GM12878 (cell line): ENCODE results near the gene TPO. TPM values are rescaled to one million over a fixed set of nuclear protein-coding genes. Genes with fewer than 3 reads are reported as not detected.

ENCODE experiments used
- ATAC-seq: fragments of 200-7000 bp; cut with Tn5 transposase; 3 replicates; pipeline ENCODE4 v1.9.1; 2020; ENCODE audit warnings: mild to moderate bottlenecking, moderate library complexity
- BruUV-seq: library from RNA; stranded (reverse); fragments of 400-500 nt; replicated peaks from 2 replicates; lab custom pipeline; 2021; lab: Mats Ljungman, UMichigan
- CTCF ChIA-PET: fragments of 300-600 bp; sonication (Branson Sonifier 250); formaldehyde crosslinking; extraction: SDS; loops from one replicate; lab custom pipeline; 2021; ENCODE audit warnings: inconsistent platforms; lab: Yijun Ruan, JAX
- POLR2A ChIA-PET: fragments of 350-600 bp; formaldehyde crosslinking; extraction: SDS; loops from one replicate; lab custom pipeline; 2021; ENCODE audit warnings: inconsistent platforms; lab: Charles Lee
- RAD21 ChIA-PET: fragments of 300-600 bp; sonication (Branson Sonifier 250); formaldehyde crosslinking; loops from one replicate; lab custom pipeline; 2023; ENCODE audit warnings: antibody characterized with exemption; ENCODE audit not compliant: unreplicated experiment; lab: Charles Lee
- SMC1A ChIA-PET: fragments of 300-600 bp; sonication (Branson Sonifier 250); formaldehyde crosslinking; loops from one replicate; lab custom pipeline; 2023; ENCODE audit not compliant: unreplicated experiment, uncharacterized antibody; lab: Charles Lee
- DNase-seq: peaks from one replicate; pipeline ENCODE4 v3.0.0-alpha.2; 2011; ENCODE audit warnings: low read depth, low spot score
- FAIRE-seq: peaks from 3 replicates; lab custom pipeline; 2011; peaks lifted over from hg19 to GRCh38; lab: Jason Lieb, UNC
- H2AFZ ChIP-seq: 2 replicates; pipeline ENCODE4 v1.6.0; 2011; ENCODE audit warnings: low read depth, low read length, control low read depth; ENCODE audit not compliant: control insufficient read depth
- H3K27ac ChIP-seq: 2 replicates; pipeline ENCODE4 v1.5.1; 2011; ENCODE audit warnings: control low read depth; ENCODE audit not compliant: control insufficient read depth, insufficient read depth
- H3K27me3 ChIP-seq, 2 experiments: replicated peaks in 1 of 2; 2 replicates each; pipeline versions ENCODE4 v1.6.0 to v1.6.1; 2011; ENCODE audit warnings: low read length in 1 of 2; ENCODE audit not compliant: control insufficient read depth in 2 of 2, insufficient read depth in 2 of 2
- H3K36me3 ChIP-seq, 2 experiments: 2 replicates each; pipeline ENCODE4 v1.5.1; 2011; ENCODE audit warnings: low read length in 1 of 2; ENCODE audit not compliant: control insufficient read depth in 2 of 2, insufficient read depth in 2 of 2
- H3K4me1 ChIP-seq: 2 replicates; pipeline ENCODE4 v1.6.1; 2011; ENCODE audit warnings: mild to moderate bottlenecking, low read length, moderate library complexity, mixed read lengths; ENCODE audit not compliant: control insufficient read depth, insufficient read depth
- H3K4me2 ChIP-seq: 2 replicates; pipeline ENCODE4 v1.6.0; 2011; ENCODE audit warnings: control low read depth; ENCODE audit not compliant: control insufficient read depth, insufficient read depth
- H3K4me3 ChIP-seq: fragments of 200-600 bp; sonication (generic); 2 replicates; pipeline ENCODE4 v1.5.1; 2016
- H3K79me2 ChIP-seq: 2 replicates; pipeline ENCODE4 v1.6.0; 2011; ENCODE audit warnings: low read length; ENCODE audit not compliant: control insufficient read depth, insufficient read depth
- H3K9ac ChIP-seq: 2 replicates; pipeline ENCODE4 v1.8.0; 2011; ENCODE audit warnings: low read length, control low read depth, mixed read lengths; ENCODE audit not compliant: control insufficient read depth, insufficient read depth
- H3K9me3 ChIP-seq: replicated peaks from 3 replicates; pipeline ENCODE4 v1.5.1; 2011; ENCODE audit warnings: mild to moderate bottlenecking, low read length; ENCODE audit not compliant: control insufficient read depth, insufficient read depth
- H4K20me1 ChIP-seq: 2 replicates; pipeline ENCODE4 v1.6.0; 2011; ENCODE audit not compliant: control insufficient read depth, insufficient read depth
- ATF7 ChIP-seq: fragments of 450-650 bp; IDR thresholded peaks from 2 replicates; pipeline ENCODE4 v1.6.1; 2016; ENCODE audit warnings: low read depth, mild to moderate bottlenecking
- BHLHE40 ChIP-seq, 2 experiments: fragments of 450-650 bp in 1 of 2; IDR thresholded peaks; 2 replicates each; pipeline ENCODE4 v1.6.1; 2011 to 2017; ENCODE audit warnings: low read depth in 2 of 2, borderline replicate concordance in 1 of 2, improper control_type of control experiment in 1 of 2, low read length in 1 of 2, mild to moderate bottlenecking in 1 of 2
- DPF2 ChIP-seq: fragments of 450-650 bp; IDR thresholded peaks from 2 replicates; pipeline ENCODE4 v1.6.1; 2017; ENCODE audit warnings: mild to moderate bottlenecking
- E2F4 ChIP-seq: IDR thresholded peaks from 2 replicates; pipeline ENCODE4 v1.6.1; 2012; ENCODE audit warnings: low read depth, low read length, improper control_type of control experiment
- ELK1 ChIP-seq: IDR thresholded peaks from 2 replicates; pipeline ENCODE4 v1.6.1; 2012; ENCODE audit warnings: low read depth, low read length, improper control_type of control experiment
- MYB ChIP-seq: fragments of 150-350 bp; IDR thresholded peaks from 2 replicates; pipeline ENCODE4 v1.6.1; 2014; ENCODE audit warnings: mild to moderate bottlenecking, low read depth, low read length, borderline replicate concordance
- POLR2AphosphoS5 ChIP-seq: IDR thresholded peaks from 2 replicates; pipeline ENCODE4 v1.6.1; 2011; ENCODE audit warnings: mild to moderate bottlenecking, low read length, inconsistent platforms
- SKIL ChIP-seq: fragments of 450-650 bp; IDR thresholded peaks from 2 replicates; pipeline ENCODE4 v1.6.1; 2017; ENCODE audit warnings: mild to moderate bottlenecking, low read depth, inconsistent platforms; ENCODE audit not compliant: poor library complexity, severe bottlenecking
- SMARCA5 ChIP-seq: fragments of 450-650 bp; IDR thresholded peaks from 2 replicates; pipeline ENCODE4 v1.6.1; 2017; ENCODE audit warnings: mild to moderate bottlenecking
- SRF ChIP-seq, 2 experiments: IDR thresholded peaks; 2 replicates each; pipeline ENCODE4 v1.6.1; 2011; ENCODE audit warnings: low read depth in 2 of 2, low read length in 2 of 2, mild to moderate bottlenecking in 1 of 2, moderate library complexity in 1 of 2
- WGBS: methylation state at CpG from one replicate; pipeline ENCODE4 v1.1.6; 2016; ENCODE audit warnings: low lambda C conversion rate; ENCODE audit not compliant: insufficient replicate concordance, insufficient coverage; ENCODE audit errors: missing lambda C conversion rate; 5-methylcytosine and 5-hydroxymethylcytosine counted together
- in situ Hi-C: fragments of 300-500 bp; cut with MboI; formaldehyde crosslinking; loops from 9 replicates; pipeline ENCODE4 v1.14.3; 2018; ENCODE audit warnings: mixed read lengths
- intact Hi-C: fragments of 100-400 bp; cut with micrococcal nuclease; formaldehyde crosslinking; loops from one replicate; pipeline ENCODE4 v1.14.2; 2022; ENCODE audit not compliant: unreplicated experiment
- polyA plus RNA-seq, 11 experiments: library from polyadenylated mRNA; depleted of rRNA in 4 of 11; unstranded in 6 of 11; stranded (reverse) in 5 of 11; fragments of >200 nt; fragmentation: Nextera tagmentation in 4 of 11; fragmentation: Illumina TruSeq in 1 of 11; extraction: Ambion mirVana in 4 of 11; extraction: Trizol in 1 of 11; gene quantifications; 1 replicate in 1 of 11; 2 replicates in 10 of 11; pipeline versions ENCODE4 v1.2.1 to v1.2.3, GENCODE V29; 2011 to 2016; ENCODE audit warnings: inconsistent platforms in 2 of 11, missing spikeins in 2 of 11, low read depth in 1 of 11
- total RNA-seq, 4 experiments: library from RNA; depleted of rRNA in 3 of 4; stranded (reverse); fragments of >200 nt in 3 of 4; fragmentation: Illumina TruSeq in 1 of 4; extraction: Trizol in 1 of 4; gene quantifications; 2 replicates each; pipeline versions ENCODE4 v1.2.1 to v1.2.3, GENCODE V29; 2013 to 2021
- TF ChIP-seq, protein P1 (sequence below), 3 experiments: IDR thresholded peaks in 2 of 3; conservative IDR thresholded peaks in 1 of 3; 2 replicates each; pipeline ENCODE4 v1.5.1; 2011; ENCODE audit warnings: low read depth in 3 of 3, low read length in 3 of 3, mild to moderate bottlenecking in 3 of 3, control low read depth in 2 of 3, moderate library complexity in 2 of 3, inconsistent platforms in 1 of 3, mixed read lengths in 1 of 3; ENCODE audit not compliant: control insufficient read depth in 2 of 3, insufficient read depth in 1 of 3; ENCODE audit errors: extremely low read depth in 1 of 3

Gene TPO
- total and polyA plus RNA-seq, 10 of the 15 experiments (the other 5 are each of a cell fraction or from before 2014, with no cell fraction given) = 0.07 to 0.11 TPM; not detected in 8

DNA sequence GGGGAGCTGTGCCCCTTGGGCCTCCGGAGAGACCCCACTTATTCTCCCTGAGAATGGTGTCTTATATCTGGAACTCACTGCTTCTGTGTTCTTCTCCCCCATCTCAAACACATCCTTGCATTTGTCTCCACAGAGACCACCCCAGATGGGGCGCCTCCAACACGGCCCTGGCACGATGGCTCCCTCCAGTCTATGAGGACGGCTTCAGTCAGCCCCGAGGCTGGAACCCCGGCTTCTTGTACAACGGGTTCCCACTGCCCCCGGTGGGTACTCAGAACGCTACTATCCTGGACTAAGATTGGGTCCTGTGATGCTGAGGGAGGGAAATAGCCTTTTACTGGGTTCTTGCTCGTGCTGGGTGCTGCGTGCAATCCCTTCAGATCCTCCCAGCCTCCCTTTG is 40.3 kb downstream of the TPO start:
- no peaks in the 10 kb centered on the region for H3K79me2 ChIP-seq
- intact Hi-C loops (no loop called here), in situ Hi-C loops (no loop called here)
- H3K4me1 ChIP-seq = no peaks in the 10 kb centered on the region
- 23% methylated on average over 12 of the region's 12 CpGs for WGBS
- SMC1A ChIA-PET = no interaction called here
- ATAC-seq (no peak), DNase-seq (no peak)
- no peak overlapping the region for H3K9ac ChIP-seq
- POLR2A ChIA-PET = no interaction called here
- no peak overlapping the region for H3K4me3 ChIP-seq
- no peak overlapping the region for H2AFZ ChIP-seq
- H3K4me2 ChIP-seq = no peak overlapping the region
- H3K27ac ChIP-seq = no peak overlapping the region
- no peaks in the 10 kb centered on the region for H3K27me3 ChIP-seq
- H3K9me3 ChIP-seq = no peaks in the 10 kb centered on the region; the same call in 2 of the 3 replicates
- RAD21 ChIA-PET = no interaction called here
- CTCF ChIA-PET = no interaction called here
- no peaks in the 10 kb centered on the region for H4K20me1 ChIP-seq
- H3K36me3 ChIP-seq = no peaks in the 10 kb centered on the region
- no peak for TF ChIP-seq SMARCA5
- TF ChIP-seq MYB = no peak
- TF ChIP-seq POLR2AphosphoS5 = no peak
- TF ChIP-seq DPF2 = no peak
- TF ChIP-seq, all 136 proteins: peak for 0
- BruUV-seq = no TSS peak
- no peak for FAIRE-seq

DNA sequence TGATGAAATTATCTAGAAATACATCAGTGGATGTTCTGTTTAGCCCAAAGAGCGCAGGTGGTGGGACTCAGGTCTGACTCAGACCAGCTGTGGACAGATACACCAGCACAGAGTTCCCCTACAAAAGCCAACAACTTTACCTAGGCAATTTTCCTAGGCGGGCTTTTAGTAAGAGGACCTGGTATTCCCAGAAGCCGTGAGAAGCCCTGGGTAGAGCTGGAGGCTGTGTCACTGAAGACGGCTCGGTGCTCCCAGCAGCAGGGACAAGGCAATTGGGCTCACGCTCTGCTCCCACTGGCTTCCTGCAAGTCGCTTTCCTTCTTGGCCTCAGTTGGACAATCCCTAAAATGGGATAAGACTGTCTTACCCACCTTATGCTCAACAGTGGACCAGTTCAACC is 41.1 kb downstream of the TPO start:
- ChIA-PET SMC1A (no interaction called here), RAD21 (no interaction called here), CTCF (no interaction called here), POLR2A (no interaction called here)
- no peaks in the 10 kb centered on the region for H3K36me3 ChIP-seq
- no peaks in the 10 kb centered on the region for H3K27me3 ChIP-seq
- WGBS = 36% methylated on average over 7 of the region's 7 CpGs
- no peak overlapping the region for H3K4me2 ChIP-seq
- ATAC-seq = no peak
- intact Hi-C loops = no loop called here
- no peak overlapping the region for H3K4me3 ChIP-seq
- FAIRE-seq = no peak
- DNase-seq = no peak
- H4K20me1 ChIP-seq = no peaks in the 10 kb centered on the region
- H3K9ac ChIP-seq = no peak overlapping the region
- no peak overlapping the region for H3K27ac ChIP-seq
- no peaks in the 10 kb centered on the region for H3K4me1 ChIP-seq
- in situ Hi-C loops = no loop called here
- BruUV-seq = no TSS peak
- H2AFZ ChIP-seq = no peak overlapping the region
- H3K9me3 ChIP-seq = no peaks in the 10 kb centered on the region; the same call in 2 of the 3 replicates
- no peaks in the 10 kb centered on the region for H3K79me2 ChIP-seq
- TF ChIP-seq, protein P1, sequence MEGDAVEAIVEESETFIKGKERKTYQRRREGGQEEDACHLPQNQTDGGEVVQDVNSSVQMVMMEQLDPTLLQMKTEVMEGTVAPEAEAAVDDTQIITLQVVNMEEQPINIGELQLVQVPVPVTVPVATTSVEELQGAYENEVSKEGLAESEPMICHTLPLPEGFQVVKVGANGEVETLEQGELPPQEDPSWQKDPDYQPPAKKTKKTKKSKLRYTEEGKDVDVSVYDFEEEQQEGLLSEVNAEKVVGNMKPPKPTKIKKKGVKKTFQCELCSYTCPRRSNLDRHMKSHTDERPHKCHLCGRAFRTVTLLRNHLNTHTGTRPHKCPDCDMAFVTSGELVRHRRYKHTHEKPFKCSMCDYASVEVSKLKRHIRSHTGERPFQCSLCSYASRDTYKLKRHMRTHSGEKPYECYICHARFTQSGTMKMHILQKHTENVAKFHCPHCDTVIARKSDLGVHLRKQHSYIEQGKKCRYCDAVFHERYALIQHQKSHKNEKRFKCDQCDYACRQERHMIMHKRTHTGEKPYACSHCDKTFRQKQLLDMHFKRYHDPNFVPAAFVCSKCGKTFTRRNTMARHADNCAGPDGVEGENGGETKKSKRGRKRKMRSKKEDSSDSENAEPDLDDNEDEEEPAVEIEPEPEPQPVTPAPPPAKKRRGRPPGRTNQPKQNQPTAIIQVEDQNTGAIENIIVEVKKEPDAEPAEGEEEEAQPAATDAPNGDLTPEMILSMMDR (IDR thresholded peaks at IDR 0.05 in 2 of 3, conservative IDR thresholded peaks at IDR 0.05 in 1 of 3; ENCODE audit: control insufficient read depth in 2 of 3, extremely low read depth in 1 of 3, insufficient read depth in 1 of 3, low read depth in 3 of 3, low read length in 3 of 3) = no peak
- TF ChIP-seq BHLHE40 (IDR thresholded peaks at IDR 0.05; ENCODE audit: borderline replicate concordance in 1 of 2, low read depth in 2 of 2, low read length in 1 of 2) (no peak), SKIL (no peak), SRF (IDR thresholded peaks at IDR 0.05; ENCODE audit: low read depth in 2 of 2, low read length in 2 of 2) (no peak), POLR2AphosphoS5 (no peak), E2F4 (no peak), ATF7 (no peak), ELK1 (no peak)
